SK-N-SH (cell line): Measurements from ENCODE around the gene CMTM8. TPM values are rescaled to one million over a fixed set of nuclear protein-coding genes. Genes with fewer than 3 reads are reported as not detected.

Experiments used
- CTCF ChIA-PET: fragments of 300-600, 350-600 bp; formaldehyde crosslinking; extraction: SDS; loops from one replicate; lab custom pipeline; 2021; lab: Yijun Ruan, JAX
- POLR2A ChIA-PET: fragments of 350-600 bp; sonication (Branson Sonifier 250); formaldehyde crosslinking; extraction: SDS; loops from one replicate; lab custom pipeline; 2020; ENCODE audit warnings: antibody characterized with exemption, inconsistent platforms; lab: Yijun Ruan, JAX
- DNase-seq: peaks from one replicate; pipeline ENCODE4 v3.0.0; 2012
- H2AFZ ChIP-seq: fragments of 200-600 bp; sonication (generic); 2 replicates; pipeline ENCODE4 v1.8.1; 2016; ENCODE audit warnings: antibody characterized with exemption, mild to moderate bottlenecking, low read depth
- H3F3A ChIP-seq: fragments of 200-600 bp; sonication (generic); replicated peaks from 2 replicates; pipeline ENCODE3; 2016; ENCODE audit warnings: antibody characterized with exemption, mild to moderate bottlenecking; ENCODE audit not compliant: insufficient read depth
- H3K27ac ChIP-seq, 2 experiments: fragments of 200-500 bp in 1 of 2; fragments of 200-600 bp in 1 of 2; sonication (Bioruptor generic) in 1 of 2; sonication (generic), shearing (Covaris generic) in 1 of 2; 2 replicates each; pipeline versions ENCODE4 v1.5.1 to v1.6.1; 2014 to 2016; ENCODE audit warnings: low read depth in 2 of 2, inconsistent platforms in 1 of 2, low read length in 1 of 2, mild to moderate bottlenecking in 1 of 2, mixed read lengths in 1 of 2
- H3K27me3 ChIP-seq: fragments of 200-600 bp; sonication (generic), shearing (Covaris generic); 2 replicates; pipeline ENCODE4 v1.6.1; 2016; ENCODE audit warnings: mixed run types; ENCODE audit not compliant: insufficient read depth
- H3K36me3 ChIP-seq, 2 experiments: fragments of 200-500 bp in 1 of 2; fragments of 200-600 bp in 1 of 2; sonication (Bioruptor generic) in 1 of 2; sonication (generic) in 1 of 2; replicated peaks in 1 of 2; 2 replicates each; pipeline versions ENCODE3 to v1.5.1; 2014 to 2016; ENCODE audit warnings: low read length in 1 of 2, mild to moderate bottlenecking in 1 of 2; ENCODE audit not compliant: insufficient read depth in 2 of 2, control insufficient read depth in 1 of 2
- H3K4me1 ChIP-seq, 2 experiments: fragments of 200-500 bp in 1 of 2; fragments of 200-600 bp in 1 of 2; sonication (Bioruptor generic) in 1 of 2; sonication (generic), shearing (Covaris generic) in 1 of 2; 2 replicates each; pipeline versions ENCODE4 v1.5.1 to v1.6.1; 2014 to 2016; ENCODE audit warnings: low read depth in 1 of 2, low read length in 1 of 2, mixed run types in 1 of 2; ENCODE audit not compliant: insufficient read depth in 2 of 2, control insufficient read depth in 1 of 2
- H3K4me2 ChIP-seq: fragments of 200-600 bp; sonication (generic), shearing (Covaris generic); 2 replicates; pipeline ENCODE4 v1.6.1; 2017; ENCODE audit warnings: mixed run types
- H3K4me3 ChIP-seq, 2 experiments: fragments of 200-500 bp in 1 of 2; fragments of 200-600 bp in 1 of 2; sonication (Bioruptor generic) in 1 of 2; sonication (generic), shearing (Covaris generic) in 1 of 2; 2 replicates each; pipeline versions ENCODE4 v1.5.1 to v1.8.1; 2014 to 2016; ENCODE audit warnings: low read depth in 2 of 2, inconsistent platforms in 1 of 2, low read length in 1 of 2, mild to moderate bottlenecking in 1 of 2, mixed read lengths in 1 of 2, moderate library complexity in 1 of 2
- H3K79me2 ChIP-seq: fragments of 200-600 bp; sonication (generic); 2 replicates; pipeline ENCODE4 v1.8.1; 2017; ENCODE audit warnings: mild to moderate bottlenecking; ENCODE audit not compliant: insufficient read depth
- H3K9ac ChIP-seq: fragments of 200-600 bp; sonication (generic); 2 replicates; pipeline ENCODE4 v1.6.1; 2017; ENCODE audit warnings: mixed run types
- H3K9me2 ChIP-seq: fragments of 200-600 bp; sonication (generic); 2 replicates; pipeline ENCODE4 v1.6.1; 2017; ENCODE audit warnings: mixed run types
- H3K9me3 ChIP-seq: fragments of 200-600 bp; sonication (generic); 2 replicates; pipeline ENCODE4 v1.6.1; 2017; ENCODE audit warnings: mixed run types, mild to moderate bottlenecking, moderate library complexity
- H4K20me1 ChIP-seq: fragments of 200-600 bp; sonication (generic); 2 replicates; pipeline ENCODE4 v1.6.1; 2017; ENCODE audit warnings: mild to moderate bottlenecking, mixed run types; ENCODE audit not compliant: insufficient read depth
- CHD2 ChIP-seq: fragments of 150-350 bp; IDR thresholded peaks from 2 replicates; pipeline ENCODE4 v1.6.1; 2018; ENCODE audit warnings: low read length; ENCODE audit not compliant: partially characterized antibody
- ELF1 ChIP-seq: IDR thresholded peaks from 2 replicates; pipeline ENCODE4 v1.4.0; 2012
- EP300 ChIP-seq, 2 experiments: IDR thresholded peaks; 2 replicates each; pipeline versions ENCODE4 v1.4.0 to v1.6.1; 2012; ENCODE audit warnings: borderline replicate concordance in 1 of 2, low read depth in 1 of 2, low read length in 1 of 2
- EZH2phosphoT487 ChIP-seq: fragments of 200-600 bp; sonication (generic); IDR thresholded peaks from 2 replicates; pipeline ENCODE4 v1.6.1; 2017; ENCODE audit warnings: low read depth, mixed run types, mild to moderate bottlenecking, antibody characterized with exemption, moderate library complexity, borderline replicate concordance
- FOSL2 ChIP-seq: IDR thresholded peaks from 2 replicates; pipeline ENCODE4 v1.4.0; 2012; ENCODE audit warnings: low read depth, mild to moderate bottlenecking, moderate library complexity, borderline replicate concordance
- FOXM1 ChIP-seq: IDR thresholded peaks from 2 replicates; pipeline ENCODE4 v1.4.0; 2012; ENCODE audit warnings: low read depth, mild to moderate bottlenecking
- IRF3 ChIP-seq: fragments of 150-350 bp; IDR thresholded peaks from 2 replicates; pipeline ENCODE4 v1.6.1; 2016; ENCODE audit warnings: mild to moderate bottlenecking, low read depth, low read length
- MEF2A ChIP-seq: IDR thresholded peaks from 2 replicates; pipeline ENCODE4 v1.4.0; 2012; ENCODE audit warnings: low read depth, borderline replicate concordance
- MXI1 ChIP-seq: IDR thresholded peaks from 2 replicates; pipeline ENCODE4 v1.6.1; 2012; ENCODE audit warnings: mild to moderate bottlenecking, low read depth, low read length, improper control_type of control experiment
- POLR2AphosphoS5 ChIP-seq: IDR thresholded peaks from 2 replicates; pipeline ENCODE4 v1.6.1; 2012; ENCODE audit warnings: low read depth, low read length
- RCOR1 ChIP-seq: fragments of 150-350 bp; IDR thresholded peaks from 2 replicates; pipeline ENCODE4 v1.6.1; 2017; ENCODE audit warnings: antibody characterized with exemption, low read length
- REST ChIP-seq: IDR thresholded peaks from 2 replicates; pipeline ENCODE4 v1.6.1; 2012; ENCODE audit warnings: mild to moderate bottlenecking, low read depth, low read length, moderate library complexity
- RFX5 ChIP-seq: IDR thresholded peaks from 2 replicates; pipeline ENCODE4 v1.6.1; 2012; ENCODE audit warnings: mild to moderate bottlenecking, improper control_type of control experiment, low read length
- SIN3A ChIP-seq: IDR thresholded peaks from 2 replicates; pipeline ENCODE4 v1.6.1; 2012; ENCODE audit warnings: low read depth, mild to moderate bottlenecking, low read length, moderate library complexity, borderline replicate concordance
- SMC3 ChIP-seq: IDR thresholded peaks from 2 replicates; pipeline ENCODE4 v1.6.1; 2012; ENCODE audit warnings: low read depth, low read length, improper control_type of control experiment
- TAF1 ChIP-seq: IDR thresholded peaks from 2 replicates; pipeline ENCODE4 v1.6.1; 2012; ENCODE audit warnings: low read depth, mild to moderate bottlenecking, low read length, moderate library complexity, borderline replicate concordance
- TCF12 ChIP-seq: IDR thresholded peaks from 2 replicates; pipeline ENCODE4 v1.4.0; 2012
- USF2 ChIP-seq: fragments of 150-350 bp; IDR thresholded peaks from 2 replicates; pipeline ENCODE4 v1.6.1; 2017; ENCODE audit warnings: antibody characterized with exemption, low read length, low read depth, borderline replicate concordance
- YY1 ChIP-seq: IDR thresholded peaks from 2 replicates; pipeline ENCODE4 v1.4.0; 2012; ENCODE audit warnings: low read depth, mild to moderate bottlenecking
- WGBS: methylation state at CpG from one replicate; pipeline ENCODE4 v1.1.6; 2017; ENCODE audit warnings: low lambda C conversion rate; 5-methylcytosine and 5-hydroxymethylcytosine counted together
- polyA plus RNA-seq, 3 experiments: library from polyadenylated mRNA; depleted of rRNA; stranded (reverse); fragments of >200 nt; gene quantifications; 2 replicates each; pipeline ENCODE4 v1.2.3, GENCODE V29; 2012

Gene CMTM8
- polyA plus RNA-seq, 1 of the 3 experiments (the other 2 are of a cell fraction) = 9.7 TPM

- Histone ChIP-seq H3K9ac (no peak overlapping the region), H3K4me3 (no peak overlapping the region), H3K79me2 (no peaks in the 10 kb centered on the region; the same call in 1 of the 2 replicates), H3K4me1 (peaks cover 3 to 13% of the 10 kb centered on the region in 2 experiments; a peak in 1 of 4 replicates), H4K20me1 (no peaks in the 10 kb centered on the region; the same call in 1 of the 2 replicates), H3K27ac (no peak overlapping the region), H3K9me3 (no peaks in the 10 kb centered on the region), H3K27me3 (no peaks in the 10 kb centered on the region), H3K36me3 (no peaks in the 10 kb centered on the region), H3K9me2 (no peaks in the 10 kb centered on the region), H2AFZ (no peak overlapping the region), H3K4me2 (no peak overlapping the region), H3F3A (no peaks in the 10 kb centered on the region)
- ChIA-PET POLR2A (no interaction called here), CTCF (interaction anchor here (0.6 to 2.8 kb wide), 7 partner anchors 12 to 227 kb away, joined by 3 to 9 read pairs (median 3); no protein-coding TSS in a partner anchor)
- WGBS = 84% methylated on average over 4 of the region's 4 CpGs
- TF ChIP-seq RCOR1 (no peak), FOSL2 (no peak), CHD2 (no peak), FOXM1 (no peak), USF2 (no peak), ELF1 (no peak), TAF1 (no peak), SIN3A (no peak), SMC3 (no peak), IRF3 (no peak), YY1 (no peak), EP300 (IDR thresholded peaks at IDR 0.05; ENCODE audit: borderline replicate concordance in 1 of 2, low read depth in 1 of 2, low read length in 1 of 2) (no peak), TCF12 (no peak), EZH2phosphoT487 (no peak), MEF2A (no peak), RFX5 (no peak), MXI1 (no peak), REST (no peak), POLR2AphosphoS5 (no peak)
- no peak for DNase-seq
These were observed 2.6 kb downstream of the CMTM8 start for GRCh38 chr3:32241100-32241499.
